ENCODE measurements around the gene ACADSB.

ACADSB gene

GRCh38 chr10:123008355-123009104, at the start of gene ACADSB, which contains the start of gene IKZF5:
Gene ACADSB, plus strand, starts transcription at chr10:123009006. Its CDS starts 24 bp downstream, at chr10:123009030.
Gene IKZF5, minus strand, starts transcription at chr10:123008795. Its CDS starts 10,170 bp downstream, at chr10:122998625.
- peak; percentile 97 for DNase-seq

GRCh38 chr10:122962405-122962804, 46.4 kb upstream of the ACADSB start:
- DNase-seq = no peak

GRCh38 chr10:122966879-122967278, 41.9 kb upstream of the ACADSB start:
- DNase-seq = no peak

GRCh38 chr10:122968698-122969097, 40.1 kb upstream of the ACADSB start:
- no peak for DNase-seq

- no peak for DNase-seq
Measured at GRCh38 chr10:122974023-122974422, 34.8 kb upstream of the ACADSB start.

- no peak for DNase-seq
Measured at GRCh38 chr10:122974543-122975064, 34.2 kb upstream of the ACADSB start.

GRCh38 chr10:122980209-122981065, 28.4 kb upstream of the ACADSB start, which contains the start of gene PSTK:
Gene PSTK, plus strand, starts transcription at chr10:122980401. Its CDS starts 79 bp downstream, at chr10:122980480.
- peak; percentile 93 for DNase-seq

- DNase-seq = peak; percentile 14
Measured at GRCh38 chr10:122981066-122981464, 27.7 kb upstream of the ACADSB start.

- DNase-seq = no peak
Measured at GRCh38 chr10:122983898-122984297, 24.9 kb upstream of the ACADSB start.

GRCh38 chr10:122984708-122985107, 24.1 kb upstream of the ACADSB start:
- no peak for DNase-seq

- no peak for DNase-seq
Measured at GRCh38 chr10:122986335-122986734, 22.5 kb upstream of the ACADSB start.

GRCh38 chr10:122988501-122988900, 20.3 kb upstream of the ACADSB start:
- DNase-seq = no peak

GRCh38 chr10:122990278-122990677, 18.5 kb upstream of the ACADSB start:
- DNase-seq = no peak

GRCh38 chr10:122992031-122992585, 16.7 kb upstream of the ACADSB start:
- no peak for DNase-seq

- DNase-seq = no peak
Measured at GRCh38 chr10:122993797-122994336, 14.9 kb upstream of the ACADSB start.

- DNase-seq = no peak
Measured at GRCh38 chr10:122995936-122996335, 12.9 kb upstream of the ACADSB start.

GRCh38 chr10:122997864-122998263, 10.9 kb upstream of the ACADSB start:
- no peak for DNase-seq

- DNase-seq = no peak
Measured at GRCh38 chr10:122998360-122998917, 10.4 kb upstream of the ACADSB start.

- no peak for DNase-seq
Measured at GRCh38 chr10:122998934-122999333, 9.9 kb upstream of the ACADSB start.

- no peak for DNase-seq
Measured at GRCh38 chr10:122999347-122999746, 9.5 kb upstream of the ACADSB start.

- DNase-seq = no peak
Measured at GRCh38 chr10:123000155-123000554, 8.7 kb upstream of the ACADSB start.

GRCh38 chr10:123001370-123001769, 7.4 kb upstream of the ACADSB start:
- no peak for DNase-seq

- DNase-seq = no peak
Measured at GRCh38 chr10:123004298-123004697, 4.5 kb upstream of the ACADSB start.
